IMR-90 (cell line): ENCODE data around the gene GSK3B. TPM values are rescaled to one million over a fixed set of nuclear protein-coding genes. Genes with fewer than 3 reads are reported as not detected.

Source experiments
- ATAC-seq: fragments of 200-7000 bp; cut with Tn5 transposase; 2 replicates; pipeline ENCODE4 v1.9.1; 2020; ENCODE audit warnings: low read depth, mild to moderate bottlenecking, moderate library complexity
- BruUV-seq: library from RNA; stranded (reverse); fragments of 400-500 nt; replicated peaks from 2 replicates; lab custom pipeline; 2021; lab: Mats Ljungman, UMichigan
- CTCF ChIA-PET: fragments of 300-600 bp; formaldehyde crosslinking; extraction: SDS; loops from one replicate; lab custom pipeline; 2021; ENCODE audit warnings: antibody characterized with exemption; lab: Yijun Ruan, JAX
- POLR2A ChIA-PET: fragments of 300-600 bp; sonication (Branson Sonifier 250); formaldehyde crosslinking; loops from one replicate; lab custom pipeline; 2022; ENCODE audit warnings: antibody characterized with exemption; ENCODE audit not compliant: unreplicated experiment; lab: Charles Lee
- DNase-seq: peaks from one replicate; pipeline ENCODE4 v3.0.0; 2013
- H2AFZ ChIP-seq: replicated peaks from 2 replicates; pipeline ENCODE3; 2013; ENCODE audit warnings: low read length, mild to moderate bottlenecking; ENCODE audit not compliant: poor library complexity
- H2AK5ac ChIP-seq: 2 replicates; pipeline ENCODE4 v1.6.1; 2013; ENCODE audit warnings: low read depth, low read length, inconsistent platforms
- H2AK9ac ChIP-seq: replicated peaks from 2 replicates; pipeline ENCODE3; 2013; ENCODE audit warnings: mild to moderate bottlenecking, low read depth, low read length, moderate library complexity; ENCODE audit not compliant: poor library complexity
- H2BK120ac ChIP-seq: 2 replicates; pipeline ENCODE4 v1.6.1; 2013; ENCODE audit warnings: low read depth, low read length, inconsistent platforms
- H2BK15ac ChIP-seq: 3 replicates; pipeline ENCODE4 v1.6.1; 2013; ENCODE audit warnings: low read depth, low read length, inconsistent platforms
- H2BK20ac ChIP-seq: 2 replicates; pipeline ENCODE4 v1.6.1; 2013; ENCODE audit warnings: low read depth, mild to moderate bottlenecking, inconsistent platforms, low read length, moderate library complexity
- H2BK5ac ChIP-seq: 2 replicates; pipeline ENCODE4 v1.6.1; 2013; ENCODE audit warnings: mild to moderate bottlenecking, low read depth, low read length, inconsistent platforms; ENCODE audit not compliant: poor library complexity, severe bottlenecking
- H3K14ac ChIP-seq: replicated peaks from 2 replicates; pipeline ENCODE4 v1.6.1; 2013; ENCODE audit warnings: low read depth, low read length, inconsistent platforms
- H3K18ac ChIP-seq: 2 replicates; pipeline ENCODE4 v1.6.1; 2013; ENCODE audit warnings: low read depth, low read length, control low read depth
- H3K23ac ChIP-seq: 2 replicates; pipeline ENCODE4 v1.6.1; 2013; ENCODE audit warnings: low read depth, low read length, inconsistent platforms
- H3K27ac ChIP-seq: 2 replicates; pipeline ENCODE4 v1.5.1; 2013; ENCODE audit warnings: mild to moderate bottlenecking, control low read depth, low read length; ENCODE audit not compliant: insufficient read depth
- H3K27me3 ChIP-seq: 2 replicates; pipeline ENCODE4 v1.6.1; 2013; ENCODE audit warnings: low read length; ENCODE audit not compliant: control insufficient read depth, insufficient read depth
- H3K36me3 ChIP-seq: 2 replicates; pipeline ENCODE4 v1.6.1; 2013; ENCODE audit warnings: low read length, mixed read lengths; ENCODE audit not compliant: control insufficient read depth, insufficient read depth
- H3K4ac ChIP-seq: 2 replicates; pipeline ENCODE4 v1.6.1; 2013; ENCODE audit warnings: low read depth, low read length, inconsistent platforms
- H3K4me1 ChIP-seq: 2 replicates; pipeline ENCODE4 v1.6.1; 2013; ENCODE audit warnings: low read length, mixed read lengths; ENCODE audit not compliant: control insufficient read depth, insufficient read depth
- H3K4me2 ChIP-seq: 2 replicates; pipeline ENCODE4 v1.6.1; 2013; ENCODE audit warnings: low read depth, mild to moderate bottlenecking, control low read depth, low read length, moderate library complexity
- H3K4me3 ChIP-seq: 2 replicates; pipeline ENCODE4 v1.5.1; 2013; ENCODE audit warnings: low read depth, mild to moderate bottlenecking, control low read depth, low read length, moderate library complexity; ENCODE audit not compliant: insufficient read depth
- H3K56ac ChIP-seq: 2 replicates; pipeline ENCODE4 v1.6.1; 2013; ENCODE audit warnings: low read length, inconsistent platforms; ENCODE audit not compliant: insufficient read depth; ENCODE audit errors: extremely low read depth
- H3K79me1 ChIP-seq, 2 experiments: 2 replicates each; pipeline ENCODE4 v1.6.1; 2013; ENCODE audit warnings: low read length in 2 of 2, inconsistent platforms in 1 of 2, low read depth in 1 of 2
- H3K9ac ChIP-seq: 2 replicates; pipeline ENCODE4 v1.6.1; 2013; ENCODE audit warnings: low read depth, low read length, control low read depth
- H3K9me1 ChIP-seq: 2 replicates; pipeline ENCODE4 v1.6.1; 2013; ENCODE audit warnings: low read length, inconsistent platforms; ENCODE audit not compliant: insufficient read depth
- H3K9me3 ChIP-seq: 2 replicates; pipeline ENCODE4 v1.6.1; 2013; ENCODE audit warnings: low read length; ENCODE audit not compliant: control insufficient read depth, insufficient read depth
- H4K20me1 ChIP-seq: 2 replicates; pipeline ENCODE4 v1.6.1; 2013; ENCODE audit warnings: low read length, inconsistent platforms; ENCODE audit not compliant: insufficient read depth
- H4K5ac ChIP-seq: 2 replicates; pipeline ENCODE4 v1.6.1; 2013; ENCODE audit warnings: mild to moderate bottlenecking, low read depth, low read length, control low read depth
- H4K8ac ChIP-seq, 2 experiments: 2 replicates each; pipeline ENCODE4 v1.6.1; 2013; ENCODE audit warnings: low read depth in 2 of 2, low read length in 2 of 2, control low read depth in 1 of 2, inconsistent platforms in 1 of 2
- H4K91ac ChIP-seq: 2 replicates; pipeline ENCODE4 v1.6.1; 2013; ENCODE audit warnings: low read depth, low read length, inconsistent platforms; ENCODE audit not compliant: insufficient read depth
- BHLHE40 ChIP-seq: fragments of 150-350 bp; IDR thresholded peaks from 2 replicates; pipeline ENCODE4 v1.6.1; 2016; ENCODE audit warnings: mild to moderate bottlenecking, low read depth, low read length
- CEBPB ChIP-seq: IDR thresholded peaks from 2 replicates; pipeline ENCODE4 v1.6.1; 2012; ENCODE audit warnings: low read depth, low read length, improper control_type of control experiment
- CHD1 ChIP-seq: IDR thresholded peaks from 2 replicates; pipeline ENCODE4 v1.6.1; 2012; ENCODE audit warnings: low read depth, low read length, improper control_type of control experiment
- CTCF ChIP-seq: conservative IDR thresholded peaks from 2 replicates; pipeline ENCODE4 v1.5.1; 2012; ENCODE audit warnings: mild to moderate bottlenecking, low read depth, low read length, improper control_type of control experiment
- ELK1 ChIP-seq: fragments of 150-350 bp; IDR thresholded peaks from 2 replicates; pipeline ENCODE4 v1.6.1; 2016; ENCODE audit warnings: low read depth, mild to moderate bottlenecking, low read length, moderate library complexity, borderline replicate concordance
- FOS ChIP-seq: fragments of 150-350 bp; IDR thresholded peaks from 2 replicates; pipeline ENCODE4 v1.6.1; 2016; ENCODE audit warnings: low read depth, low read length
- MAFK ChIP-seq: IDR thresholded peaks from 2 replicates; pipeline ENCODE4 v1.6.1; 2012; ENCODE audit warnings: low read depth, low read length, improper control_type of control experiment
- MAZ ChIP-seq: IDR thresholded peaks from 2 replicates; pipeline ENCODE4 v1.6.1; 2012; ENCODE audit warnings: low read depth, mild to moderate bottlenecking, low read length, improper control_type of control experiment, moderate library complexity, borderline replicate concordance
- MXI1 ChIP-seq: IDR thresholded peaks from 2 replicates; pipeline ENCODE4 v1.6.1; 2012; ENCODE audit warnings: low read depth, mild to moderate bottlenecking, low read length, moderate library complexity, borderline replicate concordance
- NFE2L2 ChIP-seq: fragments of 150-350 bp; IDR thresholded peaks from 2 replicates; pipeline ENCODE4 v1.6.1; 2016; ENCODE audit warnings: low read depth, mild to moderate bottlenecking, low read length
- POLR2A ChIP-seq: IDR thresholded peaks from 2 replicates; pipeline ENCODE4 v1.6.1; 2012; ENCODE audit warnings: mild to moderate bottlenecking, low read depth, low read length
- RAD21 ChIP-seq: IDR thresholded peaks from 2 replicates; pipeline ENCODE4 v1.6.1; 2012; ENCODE audit warnings: low read length, improper control_type of control experiment
- RCOR1 ChIP-seq: IDR thresholded peaks from 2 replicates; pipeline ENCODE4 v1.6.1; 2012; ENCODE audit warnings: mild to moderate bottlenecking, low read length, improper control_type of control experiment; ENCODE audit not compliant: insufficient replicate concordance
- RFX5 ChIP-seq: IDR thresholded peaks from 2 replicates; pipeline ENCODE4 v1.8.0; 2012; ENCODE audit warnings: low read depth, mild to moderate bottlenecking, low read length, moderate library complexity
- SMC3 ChIP-seq: fragments of 150-350 bp; IDR thresholded peaks from 2 replicates; pipeline ENCODE4 v1.6.1; 2016; ENCODE audit warnings: low read depth, mild to moderate bottlenecking, antibody characterized with exemption, low read length, moderate library complexity
- USF2 ChIP-seq: fragments of 150-350 bp; IDR thresholded peaks from 2 replicates; pipeline ENCODE4 v1.6.1; 2017; ENCODE audit warnings: mild to moderate bottlenecking, antibody characterized with exemption, low read length, low read depth
- WGBS, 2 experiments: methylation state at CpG; one replicate each; pipeline versions ENCODE4 v1.1.5 to v1.1.7; 2013; ENCODE audit warnings: missing lambda C conversion rate in 2 of 2; ENCODE audit not compliant: insufficient read length in 1 of 2; ENCODE audit errors: extremely low coverage in 2 of 2; 5-methylcytosine and 5-hydroxymethylcytosine counted together
- dilution Hi-C: fragments of 300-500 bp; cut with HindIII; formaldehyde crosslinking; loops from one replicate; pipeline ENCODE4 v1.14.3; 2018; ENCODE audit warnings: low sequenced_read_pairs; ENCODE audit not compliant: unreplicated experiment
- in situ Hi-C: fragments of 300-500 bp; cut with MboI; formaldehyde crosslinking; loops from 3 replicates; pipeline ENCODE4 v1.14.3; 2019; ENCODE audit warnings: low sequenced_read_pairs, inconsistent platforms, mixed read lengths
- intact Hi-C: fragments of 100-400 bp; cut with micrococcal nuclease; formaldehyde crosslinking; loops from 2 replicates; pipeline ENCODE4 v1.10.0; 2022
- polyA plus RNA-seq, 3 experiments: library from polyadenylated mRNA; depleted of rRNA; stranded (reverse); fragments of >200 nt; gene quantifications; 2 replicates each; pipeline ENCODE4 v1.2.3, GENCODE V29; 2012; ENCODE audit warnings: low replicate concordance in 1 of 3
- total RNA-seq: library from RNA; depleted of rRNA; stranded (reverse); fragments of >200 nt; gene quantifications from 2 replicates; pipeline ENCODE4 v1.2.3, GENCODE V29; 2012

GSK3B gene
- total and polyA plus RNA-seq, 2 of the 4 experiments (the other 2 are of a cell fraction), result 19.2 to 33.2 TPM

GRCh38 chr3:120101624-120102023, 7.4 kb upstream of the GSK3B start:
- WGBS, 2 experiments, result no CpG with 5 or more reads among the region's 3 CpGs
- no peak overlapping the region for H3K4me3 ChIP-seq
- no peak overlapping the region for H3K56ac ChIP-seq
- no peak overlapping the region for H2AFZ ChIP-seq
- H3K27me3 ChIP-seq, result no peaks in the 10 kb centered on the region
- H3K9me3 ChIP-seq, result no peaks in the 10 kb centered on the region
- ChIA-PET CTCF (interaction anchor here (0.6 kb wide), 1 partner anchor 1062 kb away, joined by 3 read pairs; no protein-coding TSS in a partner anchor), POLR2A (no interaction called here)
- TF ChIP-seq NFE2L2 (no peak), USF2 (no peak), POLR2A (no peak), MXI1 (no peak), MAZ (no peak), BHLHE40 (no peak), RCOR1 (no peak), MAFK (no peak), RAD21 (no peak), FOS (no peak), ELK1 (no peak), SMC3 (no peak), CEBPB (no peak), RFX5 (no peak), CTCF (no peak), CHD1 (no peak)
- dilution Hi-C loops (no loop called here), in situ Hi-C loops (no loop called here), intact Hi-C loops (no loop called here)
- H4K8ac ChIP-seq, result peak overlapping the region in 1 of 2 experiments; percentile 17; a peak in 1 of 4 replicates
- H4K91ac ChIP-seq, result no peak overlapping the region
- H3K4me1 ChIP-seq, result peaks cover 7% of the 10 kb centered on the region
- no peak overlapping the region for H3K4ac ChIP-seq
- H2BK120ac ChIP-seq, result no peak overlapping the region
- ATAC-seq (no peak), DNase-seq (no peak)
- no peak overlapping the region for H4K5ac ChIP-seq
- H3K27ac ChIP-seq, result no peak overlapping the region
- H3K9me1 ChIP-seq, result peaks cover 6% of the 10 kb centered on the region
- no peak overlapping the region for H3K18ac ChIP-seq
- H3K23ac ChIP-seq, result no peak overlapping the region
- no peaks in the 10 kb centered on the region for H3K36me3 ChIP-seq
- no TSS peak for BruUV-seq
- H2AK5ac ChIP-seq, result no peak overlapping the region
- no peak overlapping the region for H3K14ac ChIP-seq
- H3K4me2 ChIP-seq, result no peak overlapping the region
- no peak overlapping the region for H2BK5ac ChIP-seq
- H3K9ac ChIP-seq, result no peak overlapping the region
- H2AK9ac ChIP-seq, result no peak overlapping the region
- H4K20me1 ChIP-seq, result no peaks in the 10 kb centered on the region
- no peak overlapping the region for H2BK20ac ChIP-seq
- no peak overlapping the region; the same call in 2 of the 3 replicates for H2BK15ac ChIP-seq
- peaks cover 15 to 41% of the 10 kb centered on the region in 2 experiments for H3K79me1 ChIP-seq
